Erythroblast (primary cell): ENCODE measurements around the gene DBH.

Experiments used
- GATA1 ChIP-seq: IDR thresholded peaks from 2 replicates; pipeline ENCODE4 v1.6.1; 2011; ENCODE audit warnings: low read depth, mild to moderate bottlenecking, control low read depth, low read length, moderate library complexity
- POLR2A ChIP-seq: IDR thresholded peaks from 2 replicates; pipeline ENCODE4 v1.6.1; 2011; ENCODE audit warnings: mild to moderate bottlenecking, low read length

DNA sequence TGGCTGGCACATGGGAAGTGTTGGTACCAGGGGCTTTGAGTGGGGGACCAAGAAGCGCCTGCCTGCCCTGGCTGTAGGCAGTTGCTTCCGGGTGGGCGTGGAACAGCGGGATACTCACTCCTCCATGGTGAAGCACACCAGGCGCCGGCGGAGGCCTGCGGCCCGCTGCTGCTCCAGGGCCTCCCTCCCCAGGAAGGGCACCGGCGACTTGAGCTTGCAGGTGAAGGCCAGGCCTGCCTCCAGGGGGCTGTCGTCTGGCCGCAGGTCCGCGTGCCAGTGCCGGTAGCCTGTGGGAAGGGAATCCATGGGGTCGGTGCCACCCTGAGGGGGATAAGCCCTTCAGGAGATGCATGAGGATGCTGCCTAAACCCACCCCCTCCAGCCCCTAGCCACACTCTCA, 34.3 kb downstream of the DBH start:
- TF ChIP-seq POLR2A, result no peak
- no peak for TF ChIP-seq GATA1
